Stomach (tissue), 9 donors: Measurements from ENCODE around the gene DHDH. TPM values are rescaled to one million over a fixed set of nuclear protein-coding genes. Genes with fewer than 3 reads are reported as not detected.
A peak's percentile ranks its signal among the peaks of the same experiment; 100 is the strongest.

Experiments
- DNase-seq, 2 donors: peaks; one replicate each; pipeline versions ENCODE4 v3.0.0 to v3.0.0-alpha.2; 2013 to 2019
- H3K27ac ChIP-seq, 5 donors: fragments of 200-600 bp in 4 of 5; sonication (generic) in 4 of 5; one replicate each; pipeline ENCODE4 v1.5.1; 2013 to 2019; ENCODE audit warnings: mild to moderate bottlenecking in 1 of 5, moderate library complexity in 1 of 5
- H3K27me3 ChIP-seq, 3 donors: fragments of 200-600 bp; sonication (generic); one replicate each; pipeline ENCODE4 v1.5.1; 2017 to 2019; ENCODE audit warnings: mixed run types in 1 of 3
- H3K36me3 ChIP-seq, 4 donors: fragments of 200-600 bp; sonication (generic); 1 replicate in 3 of 4; 2 replicates in 1 of 4; pipeline ENCODE4 v1.5.1; 2016 to 2019
- H3K4me1 ChIP-seq, 4 donors: fragments of 200-600 bp; sonication (generic); one replicate each; pipeline ENCODE4 v1.5.1; 2016 to 2019
- H3K4me3 ChIP-seq, 4 donors: fragments of 200-600 bp; sonication (generic) in 3 of 4; one replicate each; pipeline ENCODE4 v1.5.1; 2016 to 2019; ENCODE audit warnings: mild to moderate bottlenecking in 1 of 4
- H3K9me3 ChIP-seq, 4 donors: fragments of 200-600 bp; sonication (generic); one replicate each; pipeline ENCODE4 v1.5.1; 2016 to 2019
- CTCF ChIP-seq, 7 experiments: fragments of 450-650 bp in 4 of 7; fragments of 200-600 bp in 3 of 7; sonication (generic) in 3 of 7; IDR thresholded peaks; one replicate each; pipeline ENCODE4 v1.5.1; 2016 to 2019; ENCODE audit warnings: antibody characterized with exemption in 7 of 7, control low read depth in 2 of 7, mild to moderate bottlenecking in 1 of 7
- EP300 ChIP-seq: sonication (generic); formaldehyde crosslinking; IDR thresholded peaks from one replicate; pipeline ENCODE4 v1.6.1; 2017; ENCODE audit warnings: antibody characterized with exemption
- POLR2A ChIP-seq, 4 donors: fragments of 450-650 bp; IDR thresholded peaks; one replicate each; pipeline ENCODE4 v1.6.1; 2016; ENCODE audit warnings: antibody characterized with exemption in 4 of 4, control low read depth in 2 of 4, mild to moderate bottlenecking in 1 of 4, moderate library complexity in 1 of 4
- POLR2AphosphoS5 ChIP-seq, 3 donors: sonication (generic); formaldehyde crosslinking; IDR thresholded peaks; one replicate each; pipeline ENCODE4 v1.6.1; 2016; ENCODE audit warnings: antibody characterized with exemption in 3 of 3
- WGBS, 5 donors: extraction: QIAGEN DNeasy Blood & Tissue Kit in 3 of 5; methylation state at CpG; one replicate each; pipeline versions ENCODE4 v1.1.5 to v1.1.7; 2013 to 2018; 5-methylcytosine and 5-hydroxymethylcytosine counted together
- intact Hi-C: fragments of 100-400 bp; cut with DNase I; formaldehyde crosslinking; loops from one replicate; pipeline ENCODE4 v1.15.1; 2023; ENCODE audit warnings: low total_unique reads
- polyA plus RNA-seq, 3 donors: library from polyadenylated mRNA; stranded (reverse); fragments of 200-250 nt; gene quantifications; one replicate each; pipeline ENCODE4 v1.2.3, GENCODE V29; 2013
- total RNA-seq, 5 donors: library from RNA; depleted of rRNA; stranded (reverse); fragments of >200 nt; gene quantifications; one replicate each; pipeline versions ENCODE4 v1.1.0 to v1.2.3, GENCODE V29; 2014 to 2016
- donor health status: healthy with polysubstance abuse.
- donor health status: Bipolar disorder and iron deficiency.
- donor health status: healthy.

The DHDH gene
- total and polyA plus RNA-seq, 8 donors = 0.89 to 1.2 (median 0.93) TPM; not detected in 5

GRCh38 chr19:48989701-48990291, 56.3 kb downstream of the DHDH start:
- no peak for TF ChIP-seq POLR2A (IDR thresholded peaks at IDR 0.05)
- no peak for TF ChIP-seq POLR2AphosphoS5 (IDR thresholded peaks at IDR 0.05)
- TF ChIP-seq EP300 = no peak
- no peak for TF ChIP-seq CTCF (IDR thresholded peaks at IDR 0.05)
- H3K9me3 ChIP-seq = no peaks in the 10 kb centered on the region
- H3K27me3 ChIP-seq = no peaks in the 10 kb centered on the region
- H3K4me1 ChIP-seq = peaks cover 28 to 39% (median 36%) of the 10 kb centered on the region in 4 donors
- peak overlapping the region in 1 of 5 donors; percentile 56 for H3K27ac ChIP-seq
- 81 to 88% (median 85%) methylated on average over 16 to 17 of the region's 17 CpGs for WGBS, 5 donors
- H3K36me3 ChIP-seq = peaks cover 28 to 64% (median 58%) of the 10 kb centered on the region in 4 donors
- intact Hi-C loops = no loop called here
- no peak overlapping the region for H3K4me3 ChIP-seq
- no peak for DNase-seq

- Histone ChIP-seq H3K36me3 (peaks cover 22 to 58% (median 52%) of the 10 kb centered on the region in 4 donors), H3K27me3 (no peaks in the 10 kb centered on the region), H3K27ac (peak overlapping the region in 2 of 5 donors; percentile 56 to 96), H3K9me3 (no peaks in the 10 kb centered on the region), H3K4me3 (no peak overlapping the region), H3K4me1 (peaks cover 32 to 45% (median 40%) of the 10 kb centered on the region in 4 donors)
- DNase-seq = no peak
- intact Hi-C loops = no loop called here
- WGBS, 5 donors = 74 to 90% (median 76%) methylated on average over 4 of the region's 4 CpGs
- no peak for TF ChIP-seq POLR2A (IDR thresholded peaks at IDR 0.05)
- TF ChIP-seq EP300 = no peak
- TF ChIP-seq CTCF (IDR thresholded peaks at IDR 0.05) = no peak
- TF ChIP-seq POLR2AphosphoS5 (IDR thresholded peaks at IDR 0.05) = no peak
Observed at GRCh38 chr19:48990400-48990799, 56.9 kb downstream of the DHDH start.

GRCh38 chr19:48991011-48991609, 57.6 kb downstream of the DHDH start:
- no peak for DNase-seq
- no peak for TF ChIP-seq POLR2AphosphoS5 (IDR thresholded peaks at IDR 0.05)
- Histone ChIP-seq H3K4me3 (peak overlapping the region; percentile 57 to 81 (median 71)), H3K27me3 (no peaks in the 10 kb centered on the region), H3K4me1 (peaks cover 32 to 47% (median 42%) of the 10 kb centered on the region in 4 donors), H3K9me3 (no peaks in the 10 kb centered on the region), H3K36me3 (peaks cover 19 to 51% (median 45%) of the 10 kb centered on the region in 4 donors), H3K27ac (peak overlapping the region in 4 of 5 donors; percentile 85 to 96 (median 94))
- intact Hi-C loops = no loop called here
- WGBS, 5 donors = 82 to 91% (median 86%) methylated on average over 18 to 22 of the region's 22 CpGs

GRCh38 chr19:48991873-48992580, 58.5 kb downstream of the DHDH start:
- H3K9me3 ChIP-seq = no peaks in the 10 kb centered on the region
- peak overlapping the region; percentile 85 to 96 (median 94) for H3K27ac ChIP-seq
- peak; percentile 65 to 87 for DNase-seq
- no peaks in the 10 kb centered on the region for H3K27me3 ChIP-seq
- intact Hi-C loops = no loop called here
- H3K36me3 ChIP-seq = peaks cover 15 to 42% (median 36%) of the 10 kb centered on the region in 4 donors
- 5 to 24% (median 17%) methylated on average over 7 to 8 of the region's 8 CpGs for WGBS, 5 donors
- H3K4me3 ChIP-seq = peak overlapping the region; percentile 57 to 81 (median 71)
- TF ChIP-seq CTCF (IDR thresholded peaks at IDR 0.05) (no peak), EP300 (no peak), POLR2AphosphoS5 (IDR thresholded peaks at IDR 0.05) (peak; percentile 57 to 87 (median 60)), POLR2A (IDR thresholded peaks at IDR 0.05) (no peak)
- H3K4me1 ChIP-seq = peaks cover 32 to 47% (median 42%) of the 10 kb centered on the region in 4 donors
